ENCODE data around the gene TMEM63C. TPM values are rescaled to one million over a fixed set of nuclear protein-coding genes. Genes with fewer than 3 reads are reported as not detected.

The TMEM63C gene
- total RNA-seq, 1 donor from 2014 or later = 0.27 TPM

DNA sequence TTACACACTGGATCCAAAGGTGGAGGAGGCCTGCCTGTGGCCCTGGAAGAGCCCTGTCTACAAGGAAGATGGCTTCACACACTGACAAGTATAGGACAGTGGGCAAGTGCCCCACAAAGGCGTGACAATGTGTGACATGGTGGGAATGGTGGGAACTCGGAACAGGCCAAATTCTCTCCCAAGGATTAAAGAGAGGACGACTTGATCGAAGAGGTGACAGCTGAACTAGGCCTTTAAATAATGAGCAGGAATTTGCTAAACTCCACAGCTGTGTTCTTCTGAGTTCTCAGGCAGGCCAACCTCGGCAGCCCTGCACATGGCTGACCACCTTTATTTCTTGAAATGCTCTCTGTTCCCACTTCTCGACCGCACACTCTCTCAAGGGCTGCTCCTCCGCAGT, 115.3 kb downstream of the TMEM63C start:
- H3K9me3 ChIP-seq = no peaks in the 10 kb centered on the region
- intact Hi-C loops (cut with DNase I) = no loop called here
- H3K4me3 ChIP-seq = no peak overlapping the region
- TF ChIP-seq, protein P1, sequence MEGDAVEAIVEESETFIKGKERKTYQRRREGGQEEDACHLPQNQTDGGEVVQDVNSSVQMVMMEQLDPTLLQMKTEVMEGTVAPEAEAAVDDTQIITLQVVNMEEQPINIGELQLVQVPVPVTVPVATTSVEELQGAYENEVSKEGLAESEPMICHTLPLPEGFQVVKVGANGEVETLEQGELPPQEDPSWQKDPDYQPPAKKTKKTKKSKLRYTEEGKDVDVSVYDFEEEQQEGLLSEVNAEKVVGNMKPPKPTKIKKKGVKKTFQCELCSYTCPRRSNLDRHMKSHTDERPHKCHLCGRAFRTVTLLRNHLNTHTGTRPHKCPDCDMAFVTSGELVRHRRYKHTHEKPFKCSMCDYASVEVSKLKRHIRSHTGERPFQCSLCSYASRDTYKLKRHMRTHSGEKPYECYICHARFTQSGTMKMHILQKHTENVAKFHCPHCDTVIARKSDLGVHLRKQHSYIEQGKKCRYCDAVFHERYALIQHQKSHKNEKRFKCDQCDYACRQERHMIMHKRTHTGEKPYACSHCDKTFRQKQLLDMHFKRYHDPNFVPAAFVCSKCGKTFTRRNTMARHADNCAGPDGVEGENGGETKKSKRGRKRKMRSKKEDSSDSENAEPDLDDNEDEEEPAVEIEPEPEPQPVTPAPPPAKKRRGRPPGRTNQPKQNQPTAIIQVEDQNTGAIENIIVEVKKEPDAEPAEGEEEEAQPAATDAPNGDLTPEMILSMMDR (IDR thresholded peaks at IDR 0.05) = no peak
- H3K27ac ChIP-seq = no peak overlapping the region
- no peak for ATAC-seq
- H3K27me3 ChIP-seq (ENCODE audit: low read depth) = no peaks in the 10 kb centered on the region
- no peaks in the 10 kb centered on the region for H3K4me1 ChIP-seq
- H3K36me3 ChIP-seq = peaks cover 46% of the 10 kb centered on the region
- DNase-seq = no peak

DNA sequence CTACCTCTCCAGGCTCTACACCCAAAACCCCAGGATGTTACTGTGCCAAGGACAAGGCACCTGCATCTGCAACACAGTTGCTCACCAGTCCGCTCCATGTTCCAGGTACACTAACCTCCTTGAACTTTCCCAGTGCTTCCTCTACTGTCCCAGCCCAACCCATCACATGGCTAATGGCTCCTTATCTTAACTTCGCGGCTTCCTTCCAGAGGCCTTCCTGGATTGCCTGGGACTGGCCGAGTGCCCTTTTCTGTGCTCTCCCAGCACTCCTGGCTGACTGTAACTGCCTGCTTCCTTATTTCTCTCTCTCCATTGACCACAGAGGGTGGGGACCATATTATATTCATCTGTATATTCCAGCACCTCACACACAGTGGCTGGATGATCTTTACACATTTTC, 118.2 kb downstream of the TMEM63C start:
- DNase-seq (no peak), ATAC-seq (no peak)
- no peak overlapping the region for H3K27ac ChIP-seq
- intact Hi-C loops (cut with DNase I) = no loop called here
- TF ChIP-seq, protein P1 (IDR thresholded peaks at IDR 0.05) = no peak
- no peak overlapping the region for H3K4me3 ChIP-seq
- H3K4me1 ChIP-seq = peaks cover 12% of the 10 kb centered on the region
- no peaks in the 10 kb centered on the region for H3K9me3 ChIP-seq
- peaks cover 51% of the 10 kb centered on the region for H3K36me3 ChIP-seq
- H3K27me3 ChIP-seq (ENCODE audit: low read depth) = no peaks in the 10 kb centered on the region

DNA sequence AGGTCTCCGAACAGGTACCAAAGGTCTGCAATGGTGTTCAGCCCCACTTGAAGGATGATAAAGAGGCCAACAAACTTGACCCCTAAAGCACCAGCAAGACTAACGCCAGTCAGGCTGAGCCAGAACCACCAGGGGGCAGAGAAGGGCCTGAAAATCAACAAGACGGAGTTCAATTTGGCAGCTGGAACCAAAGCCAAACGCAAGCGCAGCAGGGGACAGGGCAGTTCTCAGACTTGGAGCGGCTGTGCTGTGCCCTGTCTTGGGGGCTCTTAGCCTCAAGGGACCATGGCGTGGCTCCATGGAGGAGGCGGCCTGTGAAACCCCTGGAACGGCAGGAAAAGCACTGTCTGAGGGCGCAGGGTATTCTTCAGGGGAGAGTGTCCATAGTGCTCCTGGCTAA, 119.5 kb downstream of the TMEM63C start:
- peak; percentile 61 for DNase-seq
- peak; percentile 29 to 38 for ATAC-seq
- Histone ChIP-seq H3K36me3 (peaks cover 45% of the 10 kb centered on the region), H3K4me1 (peaks cover 12% of the 10 kb centered on the region), H3K27ac (no peak overlapping the region), H3K4me3 (no peak overlapping the region), H3K9me3 (no peaks in the 10 kb centered on the region), H3K27me3 (ENCODE audit: low read depth) (no peaks in the 10 kb centered on the region)
- TF ChIP-seq, protein P1 (IDR thresholded peaks at IDR 0.05) = peak; percentile 57
- intact Hi-C loops (cut with DNase I) = no loop called here

DNA sequence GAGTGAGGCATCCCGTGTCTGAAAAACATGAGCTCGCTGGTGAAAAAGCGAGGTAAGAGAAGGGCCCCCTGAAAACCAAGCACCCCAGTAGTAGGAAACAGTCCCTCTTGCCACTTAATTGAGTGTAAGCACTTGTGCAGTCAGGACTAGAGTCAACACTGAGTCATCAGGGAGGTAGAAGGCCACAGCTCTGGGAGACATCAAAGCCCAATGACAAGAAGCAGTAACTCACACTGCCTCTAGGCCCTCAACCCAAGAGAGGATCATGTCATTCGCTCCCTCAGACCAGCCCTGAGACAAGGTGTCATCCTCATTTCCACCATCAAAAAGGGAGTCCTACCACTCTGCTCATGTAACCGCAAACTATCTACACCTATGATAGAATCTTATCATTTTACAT, 121.3 kb downstream of the TMEM63C start:
- Histone ChIP-seq H3K9me3 (no peaks in the 10 kb centered on the region), H3K4me1 (peaks cover 18% of the 10 kb centered on the region), H3K36me3 (peaks cover 30% of the 10 kb centered on the region), H3K27ac (no peak overlapping the region), H3K27me3 (ENCODE audit: low read depth) (no peaks in the 10 kb centered on the region), H3K4me3 (no peak overlapping the region)
- TF ChIP-seq, protein P1 (IDR thresholded peaks at IDR 0.05) = no peak
- intact Hi-C loops (cut with DNase I) = no loop called here
- DNase-seq (no peak), ATAC-seq (peak; percentile 49 to 55)

DNA sequence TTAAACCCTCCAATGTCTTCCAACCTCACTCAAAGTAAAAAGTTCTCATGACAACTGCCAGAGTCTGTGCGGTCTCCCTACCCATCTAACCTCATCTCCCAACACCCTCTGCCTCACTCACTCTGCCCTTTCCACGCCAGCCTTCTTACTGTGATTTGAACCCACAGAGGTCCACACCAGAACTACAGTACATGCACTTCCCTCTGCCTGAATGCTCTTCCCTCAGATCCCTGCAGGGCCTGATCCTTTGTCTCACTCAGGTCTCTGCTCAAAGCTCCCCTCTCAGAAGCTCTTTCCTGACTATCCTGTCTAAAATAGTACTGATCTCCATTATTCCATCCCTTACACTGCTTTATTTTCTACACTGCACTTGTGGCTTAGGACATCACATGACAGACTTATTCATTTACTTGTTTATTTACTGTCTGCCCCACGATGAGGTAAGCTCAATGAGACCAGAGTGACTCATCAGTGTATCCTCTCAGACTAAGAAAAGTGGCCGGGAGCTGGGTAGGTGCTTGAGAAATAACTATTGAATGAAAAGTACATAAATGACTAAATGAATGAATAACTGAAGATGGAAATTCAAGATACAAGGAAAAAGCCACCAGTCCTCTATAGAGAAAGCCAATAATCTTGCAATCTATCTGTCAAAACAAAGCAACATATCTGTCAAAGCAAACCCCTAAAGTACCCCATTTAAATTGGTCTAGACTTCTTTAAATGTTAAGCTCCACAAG, 122.0 kb downstream of the TMEM63C start:
- Histone ChIP-seq H3K9me3 (no peaks in the 10 kb centered on the region), H3K4me3 (no peak overlapping the region), H3K36me3 (peaks cover 23% of the 10 kb centered on the region), H3K27me3 (ENCODE audit: low read depth) (no peaks in the 10 kb centered on the region), H3K27ac (no peak overlapping the region), H3K4me1 (peaks cover 18% of the 10 kb centered on the region)
- TF ChIP-seq, protein P1 (IDR thresholded peaks at IDR 0.05) = no peak
- peak; percentile 75 to 85 for ATAC-seq
- no peak for DNase-seq
- intact Hi-C loops (cut with DNase I) = no loop called here
